Activated CD4-positive, alpha-beta T cell treated with anti-CD3 and anti-CD28 coated beads, Interleukin-2, amount 10 ng/mL, durations not matched to agents 7 days and 5 days (primary cell): ENCODE measurements around the gene ESRRA. TPM values are rescaled to one million over a fixed set of nuclear protein-coding genes. Genes with fewer than 3 reads are reported as not detected.

Source experiments
- CTCF ChIA-PET: fragments of 350-600 bp; sonication (Branson Sonifier 250); formaldehyde crosslinking; loops from one replicate; lab custom pipeline; 2021; ENCODE audit warnings: antibody characterized with exemption; lab: Charles Lee
- POLR2A ChIA-PET: fragments of 350-600 bp; sonication (Branson Sonifier 250); formaldehyde crosslinking; loops from one replicate; lab custom pipeline; 2021; ENCODE audit warnings: antibody characterized with exemption; lab: Charles Lee
- DNase-seq: peaks from one replicate; pipeline ENCODE4 v3.0.0-alpha.2; 2020
- H3K27ac Mint-ChIP-seq: one replicate; pipeline ENCODE4 v1.8.0; 2021; ENCODE audit warnings: mild to moderate bottlenecking, moderate library complexity, mixed read lengths
- H3K27me3 Mint-ChIP-seq: one replicate; pipeline ENCODE4 v1.8.0; 2021; ENCODE audit warnings: mixed read lengths
- H3K36me3 Mint-ChIP-seq: one replicate; pipeline ENCODE4 v1.8.0; 2021; ENCODE audit warnings: low read depth, mixed read lengths
- H3K4me1 Mint-ChIP-seq: one replicate; pipeline ENCODE4 v1.8.0; 2021; ENCODE audit warnings: mixed read lengths
- H3K4me3 Mint-ChIP-seq: one replicate; pipeline ENCODE4 v1.8.0; 2021; ENCODE audit warnings: mild to moderate bottlenecking, moderate library complexity, mixed read lengths
- H3K9me3 Mint-ChIP-seq: one replicate; pipeline ENCODE4 v1.8.0; 2021; ENCODE audit warnings: mixed read lengths
- total RNA-seq, 2 experiments: library from RNA; stranded (reverse); gene quantifications; one replicate each; pipeline ENCODE4 v1.2.3, GENCODE V29; 2021

Gene ESRRA
- total RNA-seq, 2 experiments from 2014 or later: 24.8 to 32.0 TPM

GRCh38 chr11:64331569-64332371 is 26.4 kb downstream of the ESRRA start:
- Mint-ChIP-seq H3K27ac (peak overlapping the region; percentile 78), H3K4me3 (no peak overlapping the region), H3K4me1 (peaks cover 26% of the 10 kb centered on the region), H3K27me3 (no peaks in the 10 kb centered on the region), H3K36me3 (peaks cover 3% of the 10 kb centered on the region), H3K9me3 (no peaks in the 10 kb centered on the region)
- CTCF ChIA-PET: interaction anchor here (0.5 to 4.4 kb wide), 36 partner anchors 8 to 331 kb away, joined by 3 to 54 read pairs (median 4); partner anchors contain the start of genes BAD, CCDC88B, ESRRA and FERMT3
- DNase-seq: peak; percentile 76
- POLR2A ChIA-PET: interaction anchor here (0.8 to 1.5 kb wide), 2 partner anchors 8 to 14 kb away, joined by 4 to 12 read pairs; partner anchors contain the start of genes CCDC88B, PRDX5 and TRMT112

GRCh38 chr11:64333556-64333955 is 28.2 kb downstream of the ESRRA start:
- Mint-ChIP-seq H3K27ac (no peak overlapping the region), H3K4me3 (no peak overlapping the region), H3K36me3 (peaks cover 14% of the 10 kb centered on the region), H3K27me3 (no peaks in the 10 kb centered on the region), H3K4me1 (peaks cover 40% of the 10 kb centered on the region), H3K9me3 (no peaks in the 10 kb centered on the region)
- no peak for DNase-seq
- POLR2A ChIA-PET: no interaction called here
- CTCF ChIA-PET: interaction anchor here (2.5 to 4.4 kb wide), 3 partner anchors 9 to 23 kb away, joined by 10 to 54 read pairs (median 29); partner anchors contain the start of genes PRDX5 and TRMT112

- no peaks in the 10 kb centered on the region for H3K27me3 Mint-ChIP-seq
- H3K4me1 Mint-ChIP-seq: peaks cover 51% of the 10 kb centered on the region
- H3K36me3 Mint-ChIP-seq: peaks cover 16% of the 10 kb centered on the region
- H3K27ac Mint-ChIP-seq: no peak overlapping the region
- no peaks in the 10 kb centered on the region for H3K9me3 Mint-ChIP-seq
- ChIA-PET POLR2A (no interaction called here), CTCF (no interaction called here)
- H3K4me3 Mint-ChIP-seq: no peak overlapping the region
- DNase-seq: no peak
Observed at GRCh38 chr11:64334764-64335735, 29.7 kb downstream of the ESRRA start.

- CTCF ChIA-PET: interaction anchor here (0.7 to 0.9 kb wide), 2 partner anchors 12 to 53 kb away, joined by 3 read pairs; partner anchors contain the start of gene BAD
- Mint-ChIP-seq H3K9me3 (no peaks in the 10 kb centered on the region), H3K4me3 (peak overlapping the region; percentile 16), H3K27ac (no peak overlapping the region), H3K36me3 (peaks cover 26% of the 10 kb centered on the region), H3K27me3 (no peaks in the 10 kb centered on the region), H3K4me1 (peaks cover 49% of the 10 kb centered on the region)
- no peak for DNase-seq
- POLR2A ChIA-PET: no interaction called here
Observed at GRCh38 chr11:64337538-64338249, 32.4 kb downstream of the ESRRA start.

- Mint-ChIP-seq H3K27ac (peak overlapping the region; percentile 92), H3K9me3 (no peaks in the 10 kb centered on the region), H3K27me3 (no peaks in the 10 kb centered on the region), H3K4me1 (peaks cover 49% of the 10 kb centered on the region), H3K36me3 (peaks cover 24% of the 10 kb centered on the region), H3K4me3 (peak overlapping the region; percentile 84)
- no peak for DNase-seq
- ChIA-PET CTCF (interaction anchor here (0.7 to 0.8 kb wide), 2 partner anchors 21 to 54 kb away, joined by 3 read pairs; partner anchors contain the start of genes BAD, PRDX5 and TRMT112), POLR2A (no interaction called here)
Observed at GRCh38 chr11:64338716-64339115, 33.4 kb downstream of the ESRRA start.

GRCh38 chr11:64339286-64339685 is 34.0 kb downstream of the ESRRA start:
- ChIA-PET CTCF (interaction anchor here (0.7 to 1.1 kb wide), 2 partner anchors 8 to 18 kb away, joined by 3 to 5 read pairs; no protein-coding TSS in a partner anchor), POLR2A (no interaction called here)
- Mint-ChIP-seq H3K27ac (peak overlapping the region; percentile 92), H3K36me3 (peaks cover 23% of the 10 kb centered on the region), H3K9me3 (no peaks in the 10 kb centered on the region), H3K27me3 (no peaks in the 10 kb centered on the region), H3K4me1 (peaks cover 49% of the 10 kb centered on the region), H3K4me3 (peak overlapping the region; percentile 84)
- no peak for DNase-seq

GRCh38 chr11:64339754-64340408 is 34.6 kb downstream of the ESRRA start, which contains the start of gene CCDC88B:
Gene CCDC88B, plus strand, starts transcription at chr11:64340204. Its CDS starts 63 bp downstream, at chr11:64340267.
- H3K4me3 Mint-ChIP-seq: peak within 1 kb of the TSS; percentile 84
- peaks cover 23% of the 10 kb centered on the region for H3K36me3 Mint-ChIP-seq
- H3K9me3 Mint-ChIP-seq: no peaks in the 10 kb centered on the region
- H3K4me1 Mint-ChIP-seq: peaks cover 48% of the 10 kb centered on the region
- CTCF ChIA-PET: interaction anchor here (0.7 to 1.1 kb wide), 2 partner anchors 8 to 18 kb away, joined by 3 to 5 read pairs; no protein-coding TSS in a partner anchor
- peak within 1 kb of the TSS; percentile 92 for H3K27ac Mint-ChIP-seq
- DNase-seq: peak; percentile 91
- POLR2A ChIA-PET: interaction anchor here (0.6 to 0.7 kb wide), 2 partner anchors 8 to 70 kb away, joined by 3 to 4 read pairs; no protein-coding TSS in a partner anchor
- no peaks in the 10 kb centered on the region for H3K27me3 Mint-ChIP-seq

GRCh38 chr11:64340671-64341335 is 35.5 kb downstream of the ESRRA start:
- Mint-ChIP-seq H3K36me3 (peaks cover 27% of the 10 kb centered on the region), H3K27me3 (no peaks in the 10 kb centered on the region), H3K9me3 (no peaks in the 10 kb centered on the region), H3K4me1 (peaks cover 48% of the 10 kb centered on the region), H3K27ac (peak overlapping the region; percentile 92), H3K4me3 (peak overlapping the region; percentile 84)
- peak; percentile 76 for DNase-seq
- ChIA-PET POLR2A (no interaction called here), CTCF (interaction anchor here (0.5 to 3.5 kb wide), 7 partner anchors 9 to 555 kb away, joined by 5 to 29 read pairs (median 11); partner anchors contain the start of genes ESRRA, PRDX5, RPS6KA4 and TRMT112)

- no peak for DNase-seq
- peaks cover 53% of the 10 kb centered on the region for H3K4me1 Mint-ChIP-seq
- peak overlapping the region; percentile 84 for H3K4me3 Mint-ChIP-seq
- CTCF ChIA-PET: interaction anchor here (0.5 to 3.5 kb wide), 11 partner anchors 9 to 556 kb away, joined by 3 to 29 read pairs (median 10); partner anchors contain the start of genes ESRRA, PRDX5, RPS6KA4 and TRMT112
- POLR2A ChIA-PET: no interaction called here
- H3K36me3 Mint-ChIP-seq: peaks cover 27% of the 10 kb centered on the region
- H3K27me3 Mint-ChIP-seq: no peaks in the 10 kb centered on the region
- no peaks in the 10 kb centered on the region for H3K9me3 Mint-ChIP-seq
- no peak overlapping the region for H3K27ac Mint-ChIP-seq
Observed at GRCh38 chr11:64341429-64341828, 36.1 kb downstream of the ESRRA start.

- H3K27ac Mint-ChIP-seq: no peak overlapping the region
- DNase-seq: peak; percentile 93
- H3K9me3 Mint-ChIP-seq: no peaks in the 10 kb centered on the region
- no peaks in the 10 kb centered on the region for H3K27me3 Mint-ChIP-seq
- POLR2A ChIA-PET: no interaction called here
- peak overlapping the region; percentile 84 for H3K4me3 Mint-ChIP-seq
- peaks cover 53% of the 10 kb centered on the region for H3K4me1 Mint-ChIP-seq
- CTCF ChIA-PET: interaction anchor here (0.7 to 3.5 kb wide), 13 partner anchors 9 to 401 kb away, joined by 3 to 29 read pairs (median 7); partner anchors contain the start of genes ESRRA, PRDX5, RPS6KA4 and TRMT112
- peaks cover 27% of the 10 kb centered on the region for H3K36me3 Mint-ChIP-seq
Observed at GRCh38 chr11:64341851-64342791, 36.8 kb downstream of the ESRRA start.
